Cardiac ventricle fibroblast (primary cell): ENCODE measurements around the gene RRP15. TPM values are rescaled to one million over a fixed set of nuclear protein-coding genes. Genes with fewer than 3 reads are reported as not detected.

Source experiments
- total RNA-seq: library from RNA; depleted of rRNA; stranded (reverse); fragments of >200 nt; gene quantifications from 2 replicates; pipeline ENCODE4 v1.2.3, GENCODE V29; 2015

The RRP15 gene, protein sequence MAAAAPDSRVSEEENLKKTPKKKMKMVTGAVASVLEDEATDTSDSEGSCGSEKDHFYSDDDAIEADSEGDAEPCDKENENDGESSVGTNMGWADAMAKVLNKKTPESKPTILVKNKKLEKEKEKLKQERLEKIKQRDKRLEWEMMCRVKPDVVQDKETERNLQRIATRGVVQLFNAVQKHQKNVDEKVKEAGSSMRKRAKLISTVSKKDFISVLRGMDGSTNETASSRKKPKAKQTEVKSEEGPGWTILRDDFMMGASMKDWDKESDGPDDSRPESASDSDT
- total RNA-seq: 2.0 and 2.1 TPM in 2 replicates

DNA sequence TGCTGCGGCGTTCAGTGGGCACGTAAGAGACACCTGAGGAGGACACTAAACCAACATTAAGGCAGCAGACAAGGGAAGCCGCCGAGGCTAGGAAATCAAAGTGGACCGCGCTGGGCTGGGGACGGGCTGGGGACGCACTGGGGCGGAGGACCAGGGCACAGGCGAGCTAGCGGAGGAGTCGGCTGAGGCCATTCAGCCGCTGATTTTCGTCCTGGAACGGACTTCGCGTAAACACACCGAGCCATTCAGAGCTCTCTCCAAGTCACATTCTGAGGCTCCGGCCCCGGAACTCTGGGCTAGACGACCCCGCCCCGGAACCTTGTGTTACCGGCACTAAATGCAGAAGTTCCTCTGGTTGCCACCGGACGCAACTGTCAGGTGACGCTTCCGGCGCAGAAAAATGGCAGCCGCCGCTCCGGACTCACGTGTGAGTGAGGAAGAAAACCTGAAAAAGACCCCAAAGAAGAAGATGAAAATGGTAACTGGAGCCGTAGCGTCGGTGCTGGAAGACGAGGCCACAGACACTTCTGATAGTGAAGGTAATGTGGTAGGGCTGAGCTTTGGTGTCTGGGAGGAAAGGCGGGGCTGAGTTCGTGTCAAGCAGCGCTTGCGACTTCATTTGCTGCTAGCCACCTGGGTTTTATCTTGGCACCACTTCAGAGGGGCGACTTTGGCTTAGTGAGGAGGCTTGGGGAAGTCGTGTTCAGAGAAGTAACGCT is at the start of gene RRP15:
Gene RRP15, plus strand, starts transcription at position 377 of the 719 bp plus-strand sequence. Its CDS starts 24 bp downstream, at position 401.

DNA sequence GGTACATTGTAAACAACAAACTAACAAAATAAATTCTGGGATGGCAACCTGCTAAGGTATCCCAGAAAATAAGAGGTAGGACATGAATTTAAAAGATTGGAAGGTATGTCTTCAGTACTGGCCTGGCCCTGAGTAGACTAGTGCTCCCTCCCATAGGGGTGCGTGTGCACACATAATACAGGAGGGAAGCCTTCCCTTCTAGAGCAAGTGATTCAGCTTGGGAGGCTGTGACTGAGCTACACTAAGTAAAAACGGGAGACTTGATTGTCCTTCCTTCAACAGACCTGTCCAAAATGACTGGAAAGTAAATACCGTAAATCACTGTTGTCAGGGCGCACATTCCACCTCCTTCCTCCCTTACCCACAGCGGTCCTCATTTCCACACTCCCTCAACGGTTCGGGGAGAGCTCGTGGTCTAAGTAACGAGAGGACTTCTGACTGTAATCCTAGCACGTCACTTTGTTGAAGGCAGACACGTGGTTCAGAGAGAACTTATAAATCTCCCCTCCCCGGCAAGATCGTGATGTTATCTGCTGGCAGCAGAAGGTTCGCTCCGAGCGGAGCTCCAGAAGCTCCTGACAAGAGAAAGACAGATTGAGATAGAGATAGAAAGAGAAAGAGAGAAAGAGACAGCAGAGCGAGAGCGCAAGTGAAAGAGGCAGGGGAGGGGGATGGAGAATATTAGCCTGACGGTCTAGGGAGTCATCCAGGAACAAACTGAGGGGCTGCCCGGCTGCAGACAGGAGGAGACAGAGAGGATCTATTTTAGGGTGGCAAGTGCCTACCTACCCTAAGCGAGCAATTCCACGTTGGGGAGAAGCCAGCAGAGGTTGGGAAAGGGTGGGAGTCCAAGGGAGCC is 60.0 kb downstream of the RRP15 start, which contains the start of gene TGFB2:
Gene TGFB2, plus strand, starts transcription at position 523 of the 859 bp plus-strand sequence. CDS start 1,366 bp downstream, outside the sequence.

Other genes starting within 250 kb of the RRP15 start
- 2.1 and 6.9 TPM in 2 replicates for gene TGFB2, start 60.0 kb downstream of the RRP15 start, total RNA-seq